Activated T-cell treated with anti-CD3 and anti-CD28 coated beads for 1 hour (primary cell): ENCODE results near the gene ASRGL1.
"Not testable (repeated sequence)": the region's sequence is repeated elsewhere in the genome, so short reads cannot be mapped to it uniquely, and the experiment has no call there.

Experiments
- DNase-seq: peaks from one replicate; pipeline ENCODE4 v3.0.0-alpha.2; 2020; ENCODE audit warnings: low read depth

ASRGL1 gene

DNA sequence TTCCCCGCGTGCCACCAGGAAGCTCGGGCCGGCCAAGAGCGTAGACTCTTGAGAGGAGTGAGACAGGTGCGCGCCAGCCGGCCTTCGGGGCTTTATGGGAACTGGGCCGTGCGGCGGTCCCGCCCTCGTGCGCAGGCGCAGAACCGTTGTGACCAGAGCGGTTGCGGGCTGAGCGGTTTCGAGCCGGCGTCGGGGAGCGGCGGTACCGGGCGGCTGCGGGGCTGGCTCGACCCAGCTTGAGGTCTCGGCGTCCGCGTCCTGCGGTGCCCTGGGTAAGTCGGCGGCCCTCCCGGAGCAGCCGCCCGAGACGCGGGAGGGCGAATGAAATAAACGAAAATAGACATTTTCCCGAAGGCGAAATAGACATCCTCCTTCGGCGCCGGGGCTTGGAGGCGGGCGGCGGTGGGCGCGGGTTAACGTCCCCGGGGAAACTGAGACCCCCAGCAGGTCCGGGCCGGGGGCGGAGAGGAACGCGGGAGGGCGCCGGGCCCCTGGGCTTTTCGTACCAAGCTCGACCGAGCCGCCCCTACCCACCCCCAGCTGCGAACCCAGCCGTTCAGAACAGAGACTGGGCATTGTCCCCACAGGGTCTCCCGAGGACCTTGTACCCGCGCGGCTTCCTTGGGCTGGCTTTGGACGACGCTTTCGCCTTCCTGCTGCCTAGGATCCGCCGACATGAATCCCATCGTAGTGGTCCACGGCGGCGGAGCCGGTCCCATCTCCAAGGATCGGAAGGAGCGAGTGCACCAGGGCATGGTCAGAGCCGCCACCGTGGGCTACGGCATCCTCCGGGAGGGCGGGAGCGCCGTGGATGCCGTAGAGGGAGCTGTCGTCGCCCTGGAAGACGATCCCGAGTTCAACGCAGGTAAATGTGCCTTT is at the start of gene ASRGL1:
TSS of gene ASRGL1 (plus strand) at position 146 of the 879 bp plus-strand sequence. CDS start at position 676, 530 bp downstream.
- peak; percentile 70 for DNase-seq

GRCh38 chr11:62295504-62295903 is 41.7 kb upstream of the ASRGL1 start:
- no peak for DNase-seq

DNA sequence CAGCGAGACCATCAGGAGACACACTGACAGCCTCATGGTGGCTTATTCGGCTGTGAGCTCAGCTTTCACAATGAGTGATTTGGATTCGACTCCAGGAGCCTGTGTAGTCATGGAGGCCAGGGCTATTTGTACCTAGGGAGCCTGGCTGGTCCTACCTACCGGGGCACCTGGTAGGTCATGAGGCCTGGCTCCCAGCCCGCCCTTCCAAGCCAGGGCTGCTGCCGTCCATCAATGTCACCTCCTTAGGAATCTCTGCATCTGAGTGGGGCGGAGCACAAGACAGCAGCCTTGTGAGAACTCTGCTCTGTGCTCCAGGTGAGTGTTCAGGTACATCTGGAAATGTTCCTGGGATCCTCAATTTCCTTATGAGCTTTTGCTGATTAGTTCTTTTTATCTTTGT is 38.3 kb upstream of the ASRGL1 start, which contains the start of gene SCGB1D4:
TSS of gene SCGB1D4 (minus strand) at position 101 of the 400 bp plus-strand sequence. CDS start at position 36, 65 bp downstream.
- no peak for DNase-seq

- DNase-seq, result no peak
Measured at GRCh38 chr11:62306227-62306626, 31.0 kb upstream of the ASRGL1 start.

DNA sequence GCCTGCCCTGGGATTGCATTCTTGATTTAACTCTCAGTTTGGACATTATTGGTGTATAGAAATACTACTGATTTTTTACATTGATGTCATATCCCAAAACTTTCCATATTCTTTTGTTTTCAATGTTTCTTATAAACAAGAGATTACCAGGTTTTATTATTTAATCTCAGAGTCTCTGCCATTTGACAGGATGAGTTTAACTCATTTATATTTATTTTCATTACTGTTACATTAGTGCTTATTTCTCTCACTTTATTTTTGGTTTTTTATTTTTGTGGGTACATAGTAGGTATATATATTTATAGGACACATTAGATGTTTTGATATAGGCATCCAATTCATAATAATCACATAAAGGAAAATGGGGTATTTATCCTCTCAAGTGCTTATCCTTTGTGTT is 29.3 kb upstream of the ASRGL1 start:
- no peak for DNase-seq

DNA sequence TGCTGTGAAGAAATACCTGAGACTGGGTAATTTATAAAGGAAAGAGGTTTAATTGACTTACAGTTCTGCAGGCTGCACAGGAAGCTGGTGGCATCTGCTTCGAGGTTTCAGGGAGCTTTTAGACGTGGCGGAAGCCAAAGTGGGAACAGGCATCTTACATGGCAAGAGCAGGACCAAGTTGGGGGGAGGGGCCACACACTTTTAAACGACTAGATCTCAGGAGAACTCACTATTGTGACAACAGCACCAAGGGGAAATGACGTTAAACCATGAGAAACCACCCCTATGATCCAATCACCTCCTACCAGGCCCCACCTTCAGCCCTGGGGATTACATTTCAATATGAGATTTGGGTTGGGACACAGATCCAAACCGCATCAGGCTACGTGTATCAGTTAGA is 27.3 kb upstream of the ASRGL1 start:
- DNase-seq, result no peak

DNA sequence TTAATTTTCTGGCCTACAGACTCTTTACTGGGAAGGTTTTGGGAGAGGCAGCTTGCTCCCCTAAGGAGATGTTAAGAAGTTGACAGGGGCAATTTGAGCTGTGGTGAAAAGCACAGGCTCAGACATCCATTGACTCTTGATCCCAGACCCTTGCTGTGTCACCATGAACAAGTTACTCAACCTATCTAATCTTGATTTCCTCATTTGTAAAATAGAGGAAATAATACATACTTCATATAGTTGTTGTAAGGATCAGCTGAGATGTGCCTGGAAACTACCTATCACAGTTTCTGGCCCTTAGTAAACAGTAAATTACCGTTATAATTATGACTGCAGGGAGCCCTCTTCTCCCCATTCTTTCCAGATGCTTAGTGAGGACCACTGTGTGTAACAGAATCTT is 21.8 kb upstream of the ASRGL1 start:
- no peak for DNase-seq

DNA sequence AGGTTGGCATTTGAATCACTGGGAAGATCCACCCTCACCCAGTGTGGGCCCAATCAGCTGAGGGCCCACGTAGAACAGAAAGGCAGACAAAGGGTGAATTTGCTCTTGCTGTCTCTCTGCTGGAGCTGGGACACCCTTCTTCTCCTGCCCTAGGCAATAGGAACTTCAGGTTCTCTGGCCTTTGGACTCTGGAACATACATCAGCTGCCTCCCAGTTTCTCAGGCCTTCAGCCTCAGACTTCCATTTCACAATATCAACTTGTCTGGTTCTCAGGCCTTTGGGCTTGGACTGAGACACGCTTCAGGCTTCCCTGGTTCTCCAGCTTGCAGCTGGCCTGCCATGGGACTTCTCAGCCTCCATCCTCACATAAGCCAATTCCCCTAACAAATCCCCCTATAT is 14.7 kb upstream of the ASRGL1 start:
- no peak for DNase-seq

DNA sequence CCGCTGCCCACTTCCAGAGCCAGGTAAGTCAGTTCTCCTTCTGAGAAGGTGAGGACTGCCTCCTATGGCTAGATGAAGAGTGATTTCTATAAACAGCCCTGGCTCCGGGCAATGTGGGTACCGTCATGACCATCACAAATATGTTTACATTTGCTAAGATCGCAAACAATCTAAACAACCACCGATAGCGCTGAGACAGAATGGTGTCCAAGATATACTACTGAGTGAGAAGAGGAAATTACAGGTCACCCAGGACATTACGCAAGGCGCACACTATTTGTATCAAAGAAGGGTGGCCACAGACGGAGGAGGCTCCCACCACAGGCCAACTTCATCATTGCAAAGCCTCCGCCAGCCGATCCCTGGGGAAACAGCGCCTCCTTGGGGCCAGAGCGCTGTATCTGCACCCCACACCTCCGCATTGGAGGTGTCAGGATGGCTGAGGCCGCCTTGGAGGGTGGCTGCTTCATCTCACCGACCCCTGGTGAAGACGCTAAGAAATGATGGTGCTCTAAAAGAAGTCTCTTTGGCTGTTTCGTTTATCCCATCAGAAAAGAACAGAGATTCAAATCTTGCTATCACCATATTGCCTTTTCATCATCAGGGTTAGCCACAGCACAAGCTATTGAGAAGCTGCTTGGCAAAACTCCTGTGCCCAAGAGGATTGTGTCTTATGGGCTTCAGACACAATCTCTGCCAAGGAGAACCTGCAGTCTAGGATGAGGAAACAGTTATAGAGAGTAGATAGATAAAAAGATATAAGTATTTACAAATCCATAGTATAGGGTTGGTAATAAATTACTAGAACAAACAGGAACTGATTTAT is 12.3 kb upstream of the ASRGL1 start:
- DNase-seq, result peak; percentile 39

GRCh38 chr11:62325781-62326180 is 11.5 kb upstream of the ASRGL1 start:
- not testable (repeated sequence) for DNase-seq

DNA sequence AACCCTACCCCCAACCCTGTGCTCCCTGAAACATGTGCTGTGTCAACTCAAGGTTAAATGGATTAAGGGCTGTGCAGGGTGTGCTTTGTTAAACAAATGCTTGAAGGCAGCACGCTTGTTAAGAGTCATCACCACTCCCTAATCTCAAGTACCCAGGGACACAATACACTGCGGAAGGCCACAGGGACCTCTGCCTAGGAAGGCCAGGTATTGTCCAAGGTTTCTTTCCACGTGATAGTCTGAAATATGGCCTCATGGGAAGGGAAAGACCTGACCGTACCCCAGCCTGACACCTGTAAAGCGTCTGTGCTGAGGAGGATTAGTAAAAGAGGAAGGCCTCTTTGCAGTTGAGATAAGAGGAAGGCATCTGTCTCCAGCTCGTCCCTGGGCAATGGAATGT is 10.5 kb upstream of the ASRGL1 start:
- not testable (repeated sequence) for DNase-seq

GRCh38 chr11:62327541-62327940 is 9.7 kb upstream of the ASRGL1 start:
- DNase-seq, result not testable (repeated sequence)

GRCh38 chr11:62331264-62331663 is 6.0 kb upstream of the ASRGL1 start:
- DNase-seq, result not testable (repeated sequence)

DNA sequence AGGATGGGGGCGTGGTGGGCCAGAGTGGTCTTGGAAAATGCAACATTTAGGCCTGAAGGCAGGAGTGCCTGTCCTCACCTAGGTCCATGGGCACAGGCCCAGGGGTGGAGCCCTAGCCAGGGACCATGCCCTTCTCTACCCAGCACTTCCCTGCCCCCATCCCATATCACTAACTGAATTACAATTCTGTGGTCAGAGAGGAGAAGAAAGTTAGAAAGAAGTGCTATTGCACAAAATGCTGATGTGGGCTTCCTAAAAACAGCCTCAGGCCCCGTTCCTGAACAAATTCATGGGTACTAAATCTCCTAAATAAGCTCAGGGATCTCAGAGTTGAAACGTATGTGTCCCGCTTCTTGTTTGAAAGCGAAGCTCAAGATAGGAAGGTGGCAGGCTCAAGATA is 3.5 kb upstream of the ASRGL1 start:
- DNase-seq, result no peak

DNA sequence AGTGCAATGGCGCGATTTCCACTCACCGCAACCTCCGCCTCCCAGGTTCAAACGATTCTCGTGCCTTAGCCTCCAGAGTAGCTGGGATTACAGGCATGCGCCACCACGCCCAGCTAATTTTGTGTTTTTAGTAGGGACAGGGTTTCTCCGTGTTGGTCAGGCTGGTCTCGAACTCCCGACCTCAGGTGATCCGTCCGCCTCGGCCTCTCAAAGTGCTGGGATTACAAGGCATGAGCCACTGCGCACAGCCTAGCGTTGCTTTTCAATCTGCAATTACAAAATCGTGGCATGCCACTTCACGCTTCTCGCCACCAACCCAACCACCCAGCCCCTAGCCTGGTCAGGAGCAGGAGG is 322 bp upstream of the ASRGL1 start:
- not testable (repeated sequence) for DNase-seq

DNA sequence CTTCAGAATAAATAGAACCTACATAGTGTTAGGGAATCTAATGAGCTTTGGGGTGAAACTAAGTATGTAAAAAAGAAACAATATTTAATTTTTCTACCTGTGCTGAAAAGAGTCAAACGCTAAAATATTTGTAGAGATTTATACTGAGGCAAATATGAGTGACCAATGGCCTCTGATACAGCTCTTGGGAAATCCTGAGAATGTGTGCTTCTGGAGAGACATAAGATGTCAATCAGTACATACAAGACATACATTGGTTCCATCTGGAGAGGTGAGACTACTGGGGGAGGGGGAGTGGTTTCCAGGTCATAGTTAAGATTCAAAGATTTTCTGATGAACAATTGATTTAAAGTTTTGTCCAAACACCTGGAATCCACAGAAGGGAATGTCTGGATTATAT is 970 bp downstream of the ASRGL1 start:
- DNase-seq, result no peak

DNA sequence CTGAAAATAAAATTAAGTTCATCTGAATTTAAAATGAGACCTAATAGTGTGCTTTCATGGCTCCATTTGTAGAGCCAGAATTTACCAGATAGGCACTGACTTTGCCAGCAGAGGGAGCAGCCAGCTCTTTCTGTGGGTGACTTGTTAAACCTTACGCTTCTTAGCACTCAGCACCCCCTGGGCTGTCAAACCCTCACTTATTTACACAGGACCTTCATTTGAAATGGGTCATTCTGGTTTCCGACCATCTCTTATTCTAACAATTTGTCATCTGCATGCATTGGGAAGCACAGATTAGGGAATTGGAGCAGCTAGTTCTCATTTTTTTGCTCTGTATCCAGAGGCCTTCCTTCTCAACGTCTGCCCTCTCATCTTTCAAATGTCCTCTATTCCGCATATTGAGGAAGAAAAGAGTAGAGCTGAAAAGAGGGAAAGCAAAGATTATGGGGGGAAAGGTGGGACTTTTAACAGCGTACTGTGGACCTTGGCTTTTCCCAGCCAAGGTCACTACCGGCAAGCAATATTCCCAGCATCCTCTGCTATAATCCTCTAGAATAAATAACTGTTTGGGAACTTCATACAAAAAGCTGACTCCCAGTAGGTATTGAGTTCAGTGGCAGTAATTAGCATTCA is 3.1 kb downstream of the ASRGL1 start:
- peak; percentile 44 for DNase-seq

GRCh38 chr11:62341588-62341987 is 4.3 kb downstream of the ASRGL1 start:
- no peak for DNase-seq

DNA sequence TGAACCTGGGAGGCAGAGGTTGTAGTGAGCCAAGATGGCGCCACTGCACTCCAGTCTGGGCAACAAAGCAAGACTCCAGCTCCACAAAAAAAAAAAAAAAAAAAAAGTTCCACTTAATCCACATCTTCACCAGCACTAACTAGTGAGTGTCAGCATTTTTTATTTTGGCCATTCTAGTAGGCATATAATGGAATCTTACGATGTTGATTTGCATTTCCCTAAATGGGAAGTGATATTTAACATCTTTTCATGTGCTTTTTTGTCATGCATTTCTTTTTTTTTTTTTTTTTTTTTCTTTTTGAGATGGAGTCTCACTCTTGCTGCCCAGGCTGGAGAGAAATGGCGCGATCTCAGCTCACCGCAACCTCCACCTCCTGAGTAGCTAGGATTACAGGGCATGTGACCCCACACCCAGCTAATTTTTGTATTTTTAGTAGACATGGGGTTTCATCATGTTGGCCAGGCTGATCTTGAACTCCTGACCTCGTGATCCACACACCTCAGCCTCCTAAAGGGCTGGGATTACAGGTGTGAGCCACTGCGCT is 6.5 kb downstream of the ASRGL1 start:
- DNase-seq, result not testable (repeated sequence)

DNA sequence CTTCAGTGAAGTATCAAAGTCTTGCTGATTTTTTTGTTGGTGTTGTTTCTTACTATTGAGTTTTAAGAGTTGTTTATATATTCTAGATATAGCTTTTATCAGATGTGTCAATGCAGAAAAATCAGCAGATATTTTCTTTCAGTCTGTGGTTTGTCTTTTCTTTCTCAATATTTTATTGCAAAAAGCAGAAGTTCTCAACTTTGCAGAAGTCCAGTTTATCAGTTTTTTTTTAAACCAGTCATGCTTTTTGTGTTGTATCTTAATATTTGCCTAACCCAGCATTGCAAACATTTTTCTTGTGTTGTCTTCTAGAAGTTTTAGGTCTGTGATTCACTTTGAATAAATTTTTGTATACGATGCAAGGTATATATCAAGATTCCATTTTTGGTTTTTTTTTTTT is 7.0 kb downstream of the ASRGL1 start:
- no peak for DNase-seq

GRCh38 chr11:62345861-62346260 is 8.6 kb downstream of the ASRGL1 start:
- DNase-seq, result no peak
